ENCODE data around the gene SLC6A8.
"Not testable (repeated sequence)": the region's sequence is repeated elsewhere in the genome, so short reads cannot be mapped to it uniquely, and the experiment has no call there.

SLC6A8 gene

DNA sequence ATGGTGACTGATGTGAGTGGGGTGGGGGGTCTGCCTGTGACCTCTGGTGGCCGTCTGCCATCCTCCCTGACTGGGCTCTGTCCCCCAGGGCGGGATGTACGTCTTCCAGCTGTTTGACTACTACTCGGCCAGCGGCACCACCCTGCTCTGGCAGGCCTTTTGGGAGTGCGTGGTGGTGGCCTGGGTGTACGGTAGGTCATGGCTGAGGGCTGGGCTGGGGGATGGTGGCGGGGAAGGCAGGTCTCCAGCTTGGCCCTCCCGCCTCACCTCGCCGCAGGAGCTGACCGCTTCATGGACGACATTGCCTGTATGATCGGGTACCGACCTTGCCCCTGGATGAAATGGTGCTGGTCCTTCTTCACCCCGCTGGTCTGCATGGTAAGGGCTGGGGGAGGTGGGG is 6.5 kb downstream of the SLC6A8 start:
- not testable (repeated sequence) for DNase-seq

DNA sequence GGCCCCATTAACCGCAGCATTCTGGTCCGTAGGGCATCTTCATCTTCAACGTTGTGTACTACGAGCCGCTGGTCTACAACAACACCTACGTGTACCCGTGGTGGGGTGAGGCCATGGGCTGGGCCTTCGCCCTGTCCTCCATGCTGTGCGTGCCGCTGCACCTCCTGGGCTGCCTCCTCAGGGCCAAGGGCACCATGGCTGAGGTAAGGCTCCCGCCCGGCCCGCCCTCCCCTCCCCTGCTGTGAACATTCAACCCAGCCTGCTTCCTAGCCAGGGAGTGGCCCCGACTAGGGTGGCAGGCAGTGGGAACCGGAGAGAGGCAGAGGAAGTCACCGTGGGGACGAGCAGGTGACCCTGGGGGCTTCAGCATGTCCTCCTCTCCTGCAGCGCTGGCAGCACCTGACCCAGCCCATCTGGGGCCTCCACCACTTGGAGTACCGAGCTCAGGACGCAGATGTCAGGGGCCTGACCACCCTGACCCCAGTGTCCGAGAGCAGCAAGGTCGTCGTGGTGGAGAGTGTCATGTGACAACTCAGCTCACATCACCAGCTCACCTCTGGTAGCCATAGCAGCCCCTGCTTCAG is 7.1 kb downstream of the SLC6A8 start:
- DNase-seq = no peak

DNA sequence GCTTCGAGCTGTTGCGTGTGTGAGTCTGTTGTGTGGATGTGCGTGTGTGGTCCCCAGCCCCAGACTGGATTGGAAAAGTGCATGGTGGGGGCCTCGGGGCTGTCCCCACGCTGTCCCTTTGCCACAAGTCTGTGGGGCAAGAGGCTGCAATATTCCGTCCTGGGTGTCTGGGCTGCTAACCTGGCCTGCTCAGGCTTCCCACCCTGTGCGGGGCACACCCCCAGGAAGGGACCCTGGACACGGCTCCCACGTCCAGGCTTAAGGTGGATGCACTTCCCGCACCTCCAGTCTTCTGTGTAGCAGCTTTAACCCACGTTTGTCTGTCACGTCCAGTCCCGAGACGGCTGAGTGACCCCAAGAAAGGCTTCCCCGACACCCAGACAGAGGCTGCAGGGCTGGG is 8.4 kb downstream of the SLC6A8 start:
- DNase-seq = no peak

DNA sequence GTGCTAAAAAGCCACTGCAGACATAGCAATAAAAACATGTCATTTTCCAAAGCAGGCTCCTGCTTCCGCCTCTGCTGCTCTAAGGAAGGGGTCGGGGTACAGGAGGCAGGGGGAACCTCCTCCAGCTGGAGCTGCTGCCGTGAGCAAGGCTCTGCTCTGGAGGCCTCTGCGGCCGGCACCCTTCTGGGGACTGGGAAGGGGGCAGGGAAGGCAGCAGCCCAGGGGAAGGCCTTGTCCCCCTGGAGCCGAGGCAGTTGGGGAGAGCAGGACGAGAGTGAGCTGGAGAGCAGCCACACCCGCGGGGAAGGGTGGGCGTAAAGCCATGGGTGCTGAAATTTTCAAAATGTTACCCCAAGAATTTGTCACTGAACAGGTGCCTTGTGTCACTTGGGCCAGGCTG is 8.8 kb downstream of the SLC6A8 start:
- not testable (repeated sequence) for DNase-seq

DNA sequence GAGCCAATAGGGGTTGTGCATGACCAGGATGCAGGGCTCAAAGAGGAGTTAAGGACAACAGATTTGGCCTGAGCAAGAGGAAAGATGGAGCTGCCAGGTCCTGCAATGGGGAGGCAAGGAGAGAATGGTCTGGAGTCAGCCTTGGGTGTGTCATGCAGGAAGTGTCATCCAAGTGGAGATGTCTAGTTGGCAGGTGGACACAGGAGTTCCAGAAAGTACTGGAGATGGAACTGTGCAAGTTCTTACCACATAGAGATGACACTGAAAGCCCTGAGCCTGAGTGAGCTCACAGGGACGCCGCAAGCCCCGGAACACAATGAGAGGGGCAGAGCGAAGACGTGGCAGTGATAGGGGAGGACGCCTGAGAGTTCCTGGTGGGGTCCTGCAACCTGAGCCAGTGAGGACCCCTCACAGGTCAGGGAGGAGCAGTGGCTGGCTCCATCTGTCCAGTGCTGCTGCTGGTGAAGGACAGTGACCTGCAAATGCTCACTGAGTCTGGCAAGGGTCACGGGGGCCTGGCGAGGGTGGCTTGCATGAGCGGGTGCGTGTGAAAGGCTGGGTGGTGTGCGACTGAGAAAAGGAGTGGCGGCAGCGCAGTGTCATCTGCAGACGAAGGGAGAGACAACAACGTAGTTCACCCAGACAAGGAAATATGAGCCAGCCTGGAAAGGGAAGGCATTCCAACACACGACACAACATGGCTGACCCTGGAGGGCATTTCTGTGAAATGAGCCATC is 9.4 kb downstream of the SLC6A8 start:
- not testable (repeated sequence) for DNase-seq

DNA sequence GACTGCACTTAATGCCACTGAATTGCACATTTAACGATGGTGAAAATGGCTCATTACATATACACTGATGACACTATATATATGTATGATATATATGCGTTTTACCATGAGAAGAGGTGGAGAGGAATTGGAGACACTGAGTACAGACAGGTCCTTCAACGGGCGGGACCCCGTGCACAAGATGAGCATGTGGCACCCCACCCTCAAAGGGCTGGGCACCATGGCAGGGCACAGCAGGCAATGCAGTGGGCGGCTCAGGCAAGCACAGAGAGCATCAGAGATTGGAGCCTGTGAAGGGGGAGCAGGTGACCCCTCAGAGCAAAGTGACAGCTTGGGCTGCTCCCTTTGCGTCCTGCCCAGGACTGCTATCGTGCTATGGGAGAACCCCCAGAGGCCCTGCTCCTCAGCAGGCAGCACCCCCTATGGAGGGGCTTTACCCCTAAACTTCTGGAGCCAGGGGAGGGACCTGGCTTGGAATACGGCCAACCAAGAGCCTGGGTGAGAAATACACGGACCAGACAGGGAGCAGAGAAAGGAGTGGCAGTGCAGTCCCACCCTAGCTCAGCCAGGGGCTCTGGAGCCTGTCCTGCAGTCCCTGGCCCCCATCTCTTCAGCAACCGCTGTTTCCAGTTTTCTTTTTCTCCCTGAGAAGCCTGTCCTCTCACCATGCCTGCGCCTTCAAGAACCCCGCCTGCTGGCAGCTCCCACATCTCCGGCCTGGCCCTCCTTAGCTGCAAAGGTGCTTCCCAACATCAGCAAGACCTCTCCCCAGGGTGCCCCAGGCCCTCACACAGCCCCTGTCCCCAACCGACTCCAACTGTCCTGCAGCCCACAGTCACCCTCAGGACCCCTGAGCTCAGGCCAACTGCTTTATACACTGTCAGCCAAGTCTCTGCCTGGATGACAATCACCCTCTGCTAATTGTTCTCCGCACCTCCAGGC is 10.5 kb downstream of the SLC6A8 start:
- no peak for DNase-seq

DNA sequence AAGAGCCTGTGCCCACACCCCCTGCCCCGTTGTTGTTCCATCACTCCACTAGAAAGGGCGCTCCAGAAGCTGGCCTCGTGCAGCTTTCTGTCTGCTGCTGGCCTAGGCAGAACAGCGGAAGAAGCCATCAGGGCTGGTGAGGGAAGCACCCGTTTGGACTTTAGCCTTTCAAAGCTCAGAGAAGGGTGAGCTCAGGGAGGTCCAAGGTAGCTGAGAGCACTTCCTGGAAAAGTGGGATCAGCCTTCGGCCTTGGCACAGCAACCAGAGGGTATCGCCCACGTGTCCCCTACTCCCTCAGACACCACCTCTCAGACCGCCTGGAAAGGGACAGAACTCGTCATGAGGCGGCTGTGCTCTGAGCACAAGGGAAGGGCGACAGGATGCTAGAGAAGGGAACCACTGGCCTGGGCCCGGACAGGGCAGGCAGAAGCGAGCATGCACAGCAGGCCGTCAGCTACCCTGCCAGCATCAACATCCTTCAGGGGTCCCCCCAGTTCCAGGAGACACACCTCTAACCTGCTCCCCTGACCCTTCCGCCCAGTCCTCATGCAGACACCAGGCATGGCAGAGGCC is 11.6 kb downstream of the SLC6A8 start:
- not testable (repeated sequence) for DNase-seq

DNA sequence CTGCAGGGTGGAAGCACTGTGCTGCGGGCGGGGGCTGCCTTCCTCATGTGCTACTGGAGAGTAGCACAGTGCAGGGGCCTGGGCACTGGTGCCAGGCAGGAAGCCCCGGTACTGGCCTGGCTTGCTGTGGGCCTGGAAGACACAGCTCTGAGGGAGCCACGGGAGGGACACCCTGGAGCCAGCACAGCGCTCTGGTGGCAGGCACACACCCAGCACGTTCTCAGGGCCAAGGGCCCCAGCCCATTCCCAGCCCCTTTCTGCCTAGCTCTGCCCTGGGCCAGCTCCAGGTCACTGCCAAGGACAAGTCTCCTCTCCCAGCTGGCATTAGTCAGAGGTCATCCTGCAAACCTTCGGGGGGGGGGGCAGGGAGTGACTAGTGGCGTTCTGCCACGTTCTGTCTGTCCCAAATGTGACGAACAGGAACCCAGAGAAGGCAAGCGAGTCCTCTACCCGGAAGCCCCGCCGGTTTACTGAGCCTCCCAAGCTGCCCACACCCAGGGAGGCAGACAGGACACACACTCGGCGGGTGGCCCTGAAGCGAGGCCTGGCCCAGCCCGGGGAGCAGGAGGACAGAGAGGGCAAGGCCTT is 12.2 kb downstream of the SLC6A8 start:
- not testable (repeated sequence) for DNase-seq

DNA sequence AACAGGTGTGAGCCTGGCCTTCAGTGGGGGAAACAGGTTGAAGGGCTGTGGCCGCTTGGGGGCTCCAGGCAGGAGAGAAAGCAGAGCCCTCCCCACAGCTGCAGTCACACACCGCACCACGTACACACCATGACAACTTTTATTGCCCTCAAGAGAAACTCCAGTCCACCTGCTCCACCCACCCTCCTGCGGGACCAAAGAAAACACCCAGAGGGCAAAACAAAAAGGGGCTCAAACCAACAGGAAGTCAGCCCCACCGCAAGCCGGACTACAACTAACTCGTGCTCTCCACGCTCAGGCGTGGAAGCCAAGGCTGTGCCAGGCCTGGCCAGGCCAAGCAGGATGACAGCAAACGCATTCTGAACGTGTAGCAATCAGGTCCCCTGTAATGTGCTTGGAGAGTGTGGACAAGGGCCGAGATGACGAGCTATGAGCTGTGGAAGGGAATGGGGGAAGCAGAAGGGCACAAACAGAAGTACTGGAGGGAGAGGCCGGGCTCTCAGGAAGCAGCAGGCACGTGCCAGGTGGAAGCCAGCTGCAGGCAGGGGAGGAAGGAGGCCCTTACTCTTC is 12.7 kb downstream of the SLC6A8 start:
- DNase-seq = no peak

DNA sequence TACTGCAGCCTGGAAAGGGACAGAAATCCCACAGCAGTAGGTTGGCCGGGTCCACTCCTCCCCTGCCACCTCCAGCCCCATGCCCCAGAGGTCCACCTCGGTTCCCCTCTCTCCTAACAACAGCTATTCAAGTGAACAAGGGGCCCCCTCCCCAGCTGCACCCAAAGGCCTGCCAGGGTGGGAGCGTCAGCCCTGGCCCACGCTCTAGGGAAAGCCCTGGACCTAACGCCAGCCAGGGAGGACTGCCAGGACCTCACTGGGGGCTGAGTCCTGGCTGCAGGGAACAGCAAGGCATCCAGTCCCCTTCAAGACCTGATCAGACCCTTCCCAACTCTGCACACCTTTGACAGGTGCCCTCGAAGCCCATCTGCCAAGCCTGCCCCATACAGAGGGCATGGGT is 13.2 kb downstream of the SLC6A8 start:
- no peak for DNase-seq

DNA sequence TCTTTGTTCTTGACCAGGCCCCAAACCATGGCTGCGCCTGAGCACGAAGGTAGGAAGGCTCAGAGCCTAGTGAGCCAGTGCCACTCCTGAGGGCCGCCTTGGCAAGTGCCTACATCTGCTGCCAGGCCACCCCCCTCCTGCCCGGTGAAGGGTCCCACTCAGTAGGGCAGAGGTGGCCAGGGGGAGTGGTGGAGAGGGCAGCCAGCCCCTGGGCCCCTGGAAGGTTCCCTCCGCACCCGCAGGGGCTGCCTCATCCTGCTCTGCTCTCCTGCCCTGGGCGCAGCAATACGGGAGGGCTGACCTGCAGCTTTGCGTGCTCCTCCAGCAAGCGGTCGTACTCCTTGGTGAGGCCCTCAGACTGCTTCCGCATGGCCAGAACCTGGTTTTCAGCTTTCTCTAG is 14.0 kb downstream of the SLC6A8 start:
- DNase-seq = no peak

DNA sequence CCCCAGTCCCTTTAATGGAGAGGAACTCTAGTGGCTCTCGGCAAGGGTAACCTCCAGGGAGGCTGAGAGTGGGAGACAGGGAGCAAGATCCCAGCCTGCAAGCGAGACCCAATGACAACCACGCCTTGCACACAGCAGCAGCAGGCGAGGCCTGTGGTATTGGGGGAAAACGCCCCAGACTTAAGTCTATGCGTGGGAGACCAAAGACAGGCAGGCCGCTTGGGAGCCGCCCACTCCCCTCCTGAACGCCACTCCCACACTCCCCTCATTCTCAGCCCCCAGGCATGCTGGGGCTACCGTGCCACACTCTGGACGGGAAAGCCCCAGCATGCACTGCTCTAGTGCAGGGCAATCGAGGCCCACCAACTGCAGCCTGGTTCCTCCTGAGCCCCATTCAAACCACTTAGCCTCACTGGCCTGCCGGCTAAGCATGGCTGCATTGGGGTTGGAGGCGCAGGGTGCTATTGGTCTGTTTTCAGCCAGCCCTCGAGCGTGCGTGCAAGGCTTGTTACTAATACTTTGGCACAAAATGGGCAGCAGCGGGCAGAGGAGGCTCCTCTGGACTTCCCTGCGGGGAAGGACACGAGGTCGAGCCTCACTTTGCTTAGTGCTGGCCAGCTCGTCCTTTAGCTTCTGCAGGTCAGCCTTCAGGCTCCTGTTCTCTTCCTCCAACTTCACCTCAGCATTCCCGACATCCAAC is 14.8 kb downstream of the SLC6A8 start:
- DNase-seq = no peak

DNA sequence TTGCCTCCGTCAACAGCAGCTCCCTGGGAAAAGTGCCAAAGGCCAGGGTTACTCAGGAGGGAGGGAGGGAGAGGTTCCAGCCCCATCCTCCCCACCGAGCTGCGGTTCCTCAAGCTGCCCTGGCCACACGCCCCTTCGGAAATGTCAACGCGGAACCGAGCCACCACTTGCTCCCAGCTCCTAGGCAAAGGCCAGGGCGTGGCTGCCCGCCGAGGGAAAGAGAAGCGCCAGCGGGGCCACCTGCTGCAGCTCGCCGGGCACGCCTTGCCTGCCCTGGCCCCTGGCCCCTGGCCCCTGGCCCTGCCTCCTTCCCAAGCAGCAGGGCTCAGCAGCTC is 15.3 kb downstream of the SLC6A8 start:
- DNase-seq = no peak

DNA sequence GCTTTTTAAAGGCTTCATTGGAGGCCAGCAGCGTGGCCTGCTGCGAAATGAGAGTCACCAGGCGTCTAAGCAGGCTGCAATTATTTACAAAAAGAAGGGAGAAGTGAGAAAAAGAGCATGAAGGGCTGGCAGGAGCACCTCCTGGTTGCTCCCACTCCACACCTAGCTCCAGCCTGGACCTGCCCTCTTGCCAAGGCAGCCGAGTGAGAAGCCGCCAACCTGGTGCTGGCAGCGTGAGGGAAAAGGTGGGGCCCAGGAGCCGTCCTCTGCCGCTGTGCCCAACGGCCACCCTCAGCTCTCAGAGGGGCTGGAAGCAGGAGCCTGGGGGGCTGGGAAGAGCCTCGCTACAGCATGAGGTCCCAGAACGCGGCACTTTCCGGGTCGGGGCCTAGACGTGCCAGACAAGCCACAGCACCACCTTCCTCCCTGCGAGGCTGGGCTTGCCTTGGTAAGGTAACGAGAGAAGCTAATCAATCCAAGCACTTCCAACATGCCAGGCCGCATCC is 16.3 kb downstream of the SLC6A8 start:
- no peak for DNase-seq

DNA sequence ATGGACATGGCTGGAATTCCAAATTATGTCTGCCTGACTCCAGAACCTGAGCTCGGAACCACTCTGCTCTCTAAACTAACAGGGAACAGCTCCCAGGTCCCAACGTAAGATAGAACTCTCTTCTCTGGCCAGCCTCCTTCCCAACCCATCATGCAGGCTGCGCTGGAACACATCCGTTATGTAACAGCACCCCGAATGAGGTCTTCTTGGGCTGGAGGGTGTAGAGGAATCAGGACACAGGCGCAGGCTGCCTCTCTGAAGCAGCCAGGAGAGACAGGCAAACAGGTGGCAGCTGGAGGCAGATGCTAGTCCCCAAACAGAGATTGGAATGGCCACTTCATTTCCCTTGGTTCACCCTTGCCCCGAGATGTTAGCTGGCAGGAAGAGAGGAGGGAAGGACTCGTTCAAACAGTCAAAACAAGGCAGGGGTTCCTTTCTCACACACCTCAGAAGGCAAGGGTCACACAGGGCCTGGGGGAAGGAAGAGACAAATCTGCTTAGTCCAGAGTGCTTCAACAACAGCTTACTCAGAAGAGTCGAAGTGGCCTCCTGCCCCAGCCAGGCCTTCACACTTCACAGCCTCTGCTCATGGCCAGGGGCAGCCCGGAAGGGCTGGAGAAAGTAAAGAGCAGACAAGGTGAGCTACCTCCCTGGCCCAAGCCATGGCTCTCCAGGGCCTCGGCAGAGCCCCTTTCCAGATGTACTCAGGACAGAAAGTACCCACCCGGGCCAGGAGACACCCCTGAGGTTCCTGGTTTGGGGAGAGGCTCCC is 17.1 kb downstream of the SLC6A8 start:
- not testable (repeated sequence) for DNase-seq

DNA sequence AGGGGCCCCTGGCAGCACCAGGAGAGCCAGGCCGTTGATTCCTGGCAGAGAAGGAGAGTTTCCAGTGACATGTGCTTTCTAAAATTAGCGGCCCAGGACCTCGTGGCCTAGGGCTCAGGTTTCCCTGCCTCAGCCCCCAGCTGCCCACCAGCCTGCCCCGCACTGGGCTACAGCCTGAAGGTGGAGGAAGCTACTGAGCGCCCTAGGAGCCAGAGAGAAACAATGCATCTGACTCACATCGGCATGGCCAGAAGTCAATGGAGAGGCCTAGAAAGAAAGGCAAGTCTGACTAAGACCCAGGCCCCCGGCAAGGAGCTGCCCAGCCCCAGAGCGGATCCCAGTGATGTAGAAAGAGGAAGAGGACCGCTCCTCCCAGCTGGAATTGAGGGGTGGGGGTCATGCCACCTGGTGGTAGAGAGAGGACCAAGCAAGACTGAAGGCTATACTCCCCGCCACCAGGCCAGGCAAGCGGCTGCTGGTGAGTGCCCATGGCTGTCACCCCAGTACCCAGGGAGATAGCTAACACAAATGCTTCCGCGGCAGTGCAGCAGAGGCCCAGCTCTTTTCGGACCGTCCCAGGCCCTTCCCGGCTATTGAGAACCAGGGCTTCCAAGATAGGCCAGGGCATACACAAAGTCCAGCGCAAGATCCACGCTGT is 17.8 kb downstream of the SLC6A8 start:
- not testable (repeated sequence) for DNase-seq

DNA sequence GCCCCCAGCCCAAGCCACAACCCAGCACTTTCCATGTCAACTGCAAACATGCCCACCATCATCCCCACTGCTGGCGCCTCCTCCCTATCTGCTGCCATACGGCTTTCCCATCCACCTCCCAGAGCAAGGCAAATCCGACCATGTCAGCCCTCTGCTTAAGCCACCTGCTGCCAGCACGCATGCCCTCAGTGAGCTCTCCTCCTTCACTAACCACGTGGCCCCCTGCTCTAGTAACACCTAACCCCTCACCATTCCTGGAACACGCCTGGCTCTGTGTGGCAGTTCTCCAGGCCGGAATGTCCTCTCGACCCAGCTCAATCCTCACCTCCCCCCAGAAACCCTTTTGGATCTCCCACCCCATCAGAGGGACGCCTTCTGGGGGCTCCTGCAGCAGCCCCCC is 19.1 kb downstream of the SLC6A8 start:
- no peak for DNase-seq

DNA sequence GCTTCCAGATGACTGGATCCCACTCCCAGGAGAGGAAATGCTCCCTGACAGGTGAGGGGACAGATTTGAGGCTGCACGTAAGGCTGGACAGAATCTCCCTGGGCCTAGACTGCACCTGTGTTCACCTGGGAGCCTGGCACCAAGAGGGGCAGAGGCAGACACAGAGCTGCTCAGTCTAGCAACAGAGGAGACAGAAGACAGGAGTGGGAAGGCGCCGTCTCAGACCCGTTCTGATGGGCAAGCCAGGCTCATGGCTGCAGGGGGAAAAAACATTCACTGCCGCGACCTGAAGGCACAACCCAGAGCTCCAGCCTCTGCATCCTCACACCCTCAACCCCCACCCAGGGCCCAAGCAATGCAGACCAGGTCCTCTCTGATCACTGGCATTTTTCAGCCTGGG is 19.7 kb downstream of the SLC6A8 start:
- DNase-seq = no peak

DNA sequence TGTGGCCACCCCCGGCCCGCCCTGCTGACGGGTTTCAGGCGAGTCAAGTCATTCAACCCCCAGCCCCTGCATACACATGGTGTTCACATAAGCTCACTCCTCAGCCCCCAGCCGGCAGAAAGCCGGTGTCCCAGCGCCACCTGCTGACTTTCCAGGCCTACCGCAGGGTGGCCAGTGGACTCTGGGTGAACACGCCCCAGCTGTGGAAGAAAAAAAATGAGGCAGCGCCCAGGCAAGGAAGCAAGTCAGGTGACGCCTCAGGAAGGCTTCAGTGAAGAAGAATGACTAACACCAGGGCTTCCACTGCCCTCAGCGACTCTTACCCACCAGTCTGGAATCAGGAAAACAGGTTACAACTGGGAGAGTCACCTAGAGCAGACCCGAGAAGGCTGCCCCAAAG is 20.7 kb downstream of the SLC6A8 start:
- DNase-seq = no peak
